ENCODE data around the gene COA3. TPM values are rescaled to one million over a fixed set of nuclear protein-coding genes. Genes with fewer than 3 reads are reported as not detected.

The COA3 gene
- total and polyA plus RNA-seq, 12 donors: 55.6 to 231 (median 87.0) TPM

DNA sequence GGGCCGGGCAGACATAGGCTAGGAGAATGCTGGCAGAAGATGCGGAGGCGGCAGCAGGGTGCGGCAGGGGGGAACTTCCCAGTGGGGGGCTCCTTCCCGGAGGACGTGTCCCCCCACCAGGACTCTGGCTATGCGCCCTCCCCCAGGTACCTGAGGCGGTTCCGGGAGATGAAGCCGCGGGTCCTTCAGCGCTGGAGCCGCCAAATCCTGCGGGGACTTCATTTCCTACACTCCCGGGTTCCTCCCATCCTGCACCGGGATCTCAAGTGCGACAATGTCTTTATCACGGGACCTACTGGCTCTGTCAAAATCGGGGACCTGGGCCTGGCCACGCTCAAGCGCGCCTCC lies 14.7 kb downstream of the COA3 start:
- intact Hi-C loops (cut with DNase I): no loop called here
- Histone ChIP-seq H3K4me3 (no peak overlapping the region), H3K36me3 (replicated peaks in 1 of 2) (peaks cover 0 to 10% of the 10 kb centered on the region in 2 donors), H3K27me3 (peaks cover 59% of the 10 kb centered on the region), H3K27ac (no peak overlapping the region), H3K9me3 (replicated peaks in 1 of 3) (no peaks in the 10 kb centered on the region), H3K4me1 (replicated peaks in 1 of 2) (peaks cover 0 to 16% of the 10 kb centered on the region in 2 donors)
- 2 to 30% (median 16%) methylated on average over 10 to 22 of the region's 22 CpGs for WGBS, 4 donors
- no peak for DNase-seq
- no peak for TF ChIP-seq POLR2A (IDR thresholded peaks at IDR 0.05)
- no peak for TF ChIP-seq CTCF (IDR thresholded peaks at IDR 0.05)

- Histone ChIP-seq H3K27ac (no peak overlapping the region), H3K4me3 (no peak overlapping the region), H3K27me3 (peaks cover 59% of the 10 kb centered on the region), H3K4me1 (replicated peaks in 1 of 2) (peaks cover 0 to 16% of the 10 kb centered on the region in 2 donors), H3K36me3 (replicated peaks in 1 of 2) (peaks cover 0 to 16% of the 10 kb centered on the region in 2 donors), H3K9me3 (replicated peaks in 1 of 3) (no peaks in the 10 kb centered on the region)
- 19 to 38% (median 20%) methylated on average over 9 of the region's 9 CpGs for WGBS, 4 donors
- intact Hi-C loops (cut with DNase I): no loop called here
- no peak for TF ChIP-seq POLR2A (IDR thresholded peaks at IDR 0.05)
- no peak for TF ChIP-seq CTCF (IDR thresholded peaks at IDR 0.05)
- no peak for DNase-seq
Observed at GRCh38 chr17:42783062-42783790, 15.3 kb downstream of the COA3 start.

- no peak overlapping the region for H3K27ac ChIP-seq
- peaks cover 0 to 16% of the 10 kb centered on the region in 2 donors for H3K4me1 ChIP-seq (replicated peaks in 1 of 2)
- no peaks in the 10 kb centered on the region for H3K9me3 ChIP-seq (replicated peaks in 1 of 3)
- no peak for TF ChIP-seq CTCF (IDR thresholded peaks at IDR 0.05)
- no peak for TF ChIP-seq POLR2A (IDR thresholded peaks at IDR 0.05)
- intact Hi-C loops (cut with DNase I): no loop called here
- WGBS, 4 donors: 18 to 35% (median 22%) methylated on average over 20 to 29 of the region's 29 CpGs
- H3K4me3 ChIP-seq: no peak overlapping the region
- peaks cover 0 to 24% of the 10 kb centered on the region in 2 donors for H3K36me3 ChIP-seq (replicated peaks in 1 of 2)
- peaks cover 59% of the 10 kb centered on the region for H3K27me3 ChIP-seq
- DNase-seq: no peak
Observed at GRCh38 chr17:42782166-42783061, 16.1 kb downstream of the COA3 start.

DNA sequence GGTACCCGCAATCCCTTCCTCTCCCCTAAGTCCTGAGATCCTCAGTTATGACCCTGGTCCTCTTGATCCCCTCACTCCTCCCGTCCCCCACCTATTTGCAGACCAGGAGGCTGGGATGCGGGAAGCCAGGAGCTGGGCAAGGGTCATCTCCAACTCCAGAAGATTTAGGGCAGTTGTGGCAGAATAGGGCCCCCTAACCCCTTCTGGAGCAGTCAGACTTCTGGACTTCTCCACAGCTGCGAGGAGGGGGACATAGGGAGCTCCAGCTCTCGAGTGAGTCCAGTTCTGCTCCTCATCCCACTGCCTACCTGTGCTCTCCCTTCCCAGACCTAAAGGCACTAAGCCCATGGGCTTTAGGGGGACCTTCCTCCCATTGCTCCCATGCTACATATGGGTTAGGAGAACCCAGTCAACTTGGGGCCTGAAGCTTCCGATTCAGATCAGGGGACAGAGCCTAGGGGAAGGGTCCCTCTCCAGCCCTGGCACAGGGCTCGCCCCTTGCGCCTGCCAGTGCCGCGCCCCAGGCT lies 16.8 kb downstream of the COA3 start:
- peaks cover 0 to 16% of the 10 kb centered on the region in 2 donors for H3K4me1 ChIP-seq (replicated peaks in 1 of 2)
- no peaks in the 10 kb centered on the region for H3K9me3 ChIP-seq (replicated peaks in 1 of 3)
- H3K27me3 ChIP-seq: peaks cover 55% of the 10 kb centered on the region
- TF ChIP-seq CTCF (IDR thresholded peaks at IDR 0.05) (no peak), POLR2A (IDR thresholded peaks at IDR 0.05) (no peak)
- H3K27ac ChIP-seq: no peak overlapping the region
- intact Hi-C loops (cut with DNase I): no loop called here
- DNase-seq: no peak
- 22 to 45% (median 34%) methylated on average over 6 to 10 of the region's 10 CpGs for WGBS, 4 donors
- H3K4me3 ChIP-seq: no peak overlapping the region
- H3K36me3 ChIP-seq (replicated peaks in 1 of 2): peaks cover 0 to 31% of the 10 kb centered on the region in 2 donors

All from adrenal gland (tissue), 12 donors.